DND-41 (cell line): ENCODE data around the gene PTGES2.

Experiments
- ATAC-seq: fragments of 200-7000 bp; cut with Tn5 transposase; 3 replicates; pipeline ENCODE4 v1.9.1; 2021; ENCODE audit warnings: low read depth; ENCODE audit not compliant: insufficient read depth
- DNase-seq: peaks from one replicate; pipeline ENCODE4 v3.0.0-alpha.2; 2020
- H2AFZ ChIP-seq: 2 replicates; pipeline ENCODE4 v1.6.0; 2012; ENCODE audit warnings: low read depth, low read length
- H3K27ac ChIP-seq: 2 replicates; pipeline ENCODE4 v1.5.1; 2012; ENCODE audit warnings: low read length, inconsistent platforms
- H3K27me3 ChIP-seq: fragments of 200-600 bp; sonication (generic); 2 replicates; pipeline ENCODE4 v1.6.0; 2012; ENCODE audit warnings: low read length, mild to moderate bottlenecking, inconsistent platforms; ENCODE audit not compliant: insufficient read depth, poor library complexity
- H3K36me3 ChIP-seq: 2 replicates; pipeline ENCODE4 v1.5.1; 2012; ENCODE audit warnings: low read length, inconsistent platforms; ENCODE audit not compliant: insufficient read depth
- H3K4me1 ChIP-seq: 2 replicates; pipeline ENCODE4 v1.5.1; 2012; ENCODE audit warnings: mild to moderate bottlenecking, low read length; ENCODE audit not compliant: insufficient read depth
- H3K4me2 ChIP-seq: 2 replicates; pipeline ENCODE4 v1.6.0; 2012; ENCODE audit warnings: mild to moderate bottlenecking, moderate library complexity, low read length, inconsistent platforms; ENCODE audit not compliant: insufficient read depth
- H3K4me3 ChIP-seq, 2 experiments: fragments of 200-600 bp in 1 of 2; shearing (Covaris generic) in 1 of 2; 2 replicates each; pipeline ENCODE4 v1.5.1; 2012 to 2016; ENCODE audit warnings: inconsistent platforms in 2 of 2, low read length in 2 of 2, mild to moderate bottlenecking in 2 of 2, low read depth in 1 of 2, moderate library complexity in 1 of 2
- H3K79me2 ChIP-seq: 2 replicates; pipeline ENCODE4 v1.6.0; 2012; ENCODE audit warnings: low read length, inconsistent platforms; ENCODE audit not compliant: insufficient read depth
- H3K9ac ChIP-seq: 2 replicates; pipeline ENCODE4 v1.6.0; 2012; ENCODE audit warnings: low read depth, mild to moderate bottlenecking, inconsistent platforms, low read length, moderate library complexity
- H3K9me3 ChIP-seq: 2 replicates; pipeline ENCODE4 v1.5.1; 2012; ENCODE audit warnings: low read length, moderate library complexity, mild to moderate bottlenecking, inconsistent platforms; ENCODE audit not compliant: insufficient read depth, severe bottlenecking
- H4K20me1 ChIP-seq: 2 replicates; pipeline ENCODE4 v1.6.0; 2012; ENCODE audit warnings: low read length; ENCODE audit not compliant: insufficient read depth
- EZH2 ChIP-seq: IDR thresholded peaks from 3 replicates; pipeline ENCODE4 v1.6.1; 2012; ENCODE audit warnings: borderline replicate concordance, low read depth, mild to moderate bottlenecking, moderate library complexity, low read length, inconsistent platforms; ENCODE audit not compliant: severe bottlenecking
- TF ChIP-seq, protein P1 (sequence below): IDR thresholded peaks from 2 replicates; pipeline ENCODE4 v1.5.1; 2012; ENCODE audit warnings: borderline replicate concordance, low read length, moderate library complexity, mild to moderate bottlenecking; ENCODE audit not compliant: poor library complexity, severe bottlenecking; ENCODE audit errors: extremely low read depth

Gene PTGES2

DNA sequence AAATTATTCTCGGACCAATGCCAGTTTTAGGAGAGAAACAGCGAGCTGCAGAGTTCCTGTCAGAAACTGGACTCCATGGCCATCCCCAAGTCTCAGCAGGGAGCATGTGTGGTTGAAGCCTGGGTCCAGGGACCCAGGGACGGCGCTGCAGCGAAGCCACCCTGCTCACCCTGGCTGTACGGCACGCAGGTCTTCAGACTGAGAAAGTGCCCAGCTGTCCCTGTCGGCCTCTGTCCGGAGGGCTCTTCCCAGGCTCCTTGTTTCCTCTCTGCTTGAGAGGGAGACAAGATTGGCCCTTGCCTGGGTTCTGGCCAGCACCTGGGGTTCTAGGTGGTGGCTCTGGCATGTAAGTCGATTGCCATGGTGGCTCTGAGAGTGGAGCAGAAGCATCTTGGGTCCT lies 26.9 kb downstream of the PTGES2 start:
- H3K27me3 ChIP-seq = no peaks in the 10 kb centered on the region
- peaks cover 12% of the 10 kb centered on the region for H4K20me1 ChIP-seq
- no peak overlapping the region for H3K9ac ChIP-seq
- DNase-seq = no peak
- no peak overlapping the region for H3K4me2 ChIP-seq
- H3K4me1 ChIP-seq = peaks cover 62% of the 10 kb centered on the region
- peak overlapping the region; percentile 62 for H3K27ac ChIP-seq
- no peak for ATAC-seq
- no peaks in the 10 kb centered on the region for H3K9me3 ChIP-seq
- no peak overlapping the region for H3K4me3 ChIP-seq
- TF ChIP-seq, protein P1, sequence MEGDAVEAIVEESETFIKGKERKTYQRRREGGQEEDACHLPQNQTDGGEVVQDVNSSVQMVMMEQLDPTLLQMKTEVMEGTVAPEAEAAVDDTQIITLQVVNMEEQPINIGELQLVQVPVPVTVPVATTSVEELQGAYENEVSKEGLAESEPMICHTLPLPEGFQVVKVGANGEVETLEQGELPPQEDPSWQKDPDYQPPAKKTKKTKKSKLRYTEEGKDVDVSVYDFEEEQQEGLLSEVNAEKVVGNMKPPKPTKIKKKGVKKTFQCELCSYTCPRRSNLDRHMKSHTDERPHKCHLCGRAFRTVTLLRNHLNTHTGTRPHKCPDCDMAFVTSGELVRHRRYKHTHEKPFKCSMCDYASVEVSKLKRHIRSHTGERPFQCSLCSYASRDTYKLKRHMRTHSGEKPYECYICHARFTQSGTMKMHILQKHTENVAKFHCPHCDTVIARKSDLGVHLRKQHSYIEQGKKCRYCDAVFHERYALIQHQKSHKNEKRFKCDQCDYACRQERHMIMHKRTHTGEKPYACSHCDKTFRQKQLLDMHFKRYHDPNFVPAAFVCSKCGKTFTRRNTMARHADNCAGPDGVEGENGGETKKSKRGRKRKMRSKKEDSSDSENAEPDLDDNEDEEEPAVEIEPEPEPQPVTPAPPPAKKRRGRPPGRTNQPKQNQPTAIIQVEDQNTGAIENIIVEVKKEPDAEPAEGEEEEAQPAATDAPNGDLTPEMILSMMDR = no peak
- no peak for TF ChIP-seq EZH2
- peaks cover 50% of the 10 kb centered on the region for H3K79me2 ChIP-seq
- H3K36me3 ChIP-seq = peaks cover 41% of the 10 kb centered on the region
- H2AFZ ChIP-seq = no peak overlapping the region

DNA sequence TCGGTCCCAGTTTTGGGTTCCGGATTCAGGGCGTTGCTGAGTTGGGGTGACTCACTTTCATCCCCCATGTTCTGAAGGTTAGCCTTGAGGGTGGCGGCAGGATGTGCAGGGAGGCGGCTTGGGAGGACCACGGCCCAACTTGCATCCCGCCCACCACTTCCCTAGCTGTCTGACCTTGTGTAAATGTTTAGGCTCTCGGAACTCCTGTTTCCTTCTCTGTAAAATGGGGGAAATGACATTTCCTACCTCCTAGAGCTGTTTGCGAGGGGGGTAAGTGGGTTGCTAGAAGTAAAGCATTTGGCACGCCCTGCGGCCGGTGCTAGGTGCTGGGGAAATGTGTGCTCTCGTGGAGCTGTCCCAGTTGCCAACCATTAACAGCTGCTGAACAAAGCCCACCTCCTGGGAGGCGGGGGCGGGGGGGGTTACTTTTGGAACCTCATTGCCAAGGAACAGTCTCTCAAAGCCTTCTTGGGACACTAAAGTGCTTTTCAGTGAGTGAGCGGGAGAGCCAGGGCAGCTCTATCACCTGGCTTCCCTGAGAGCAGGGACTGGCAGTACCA lies 27.5 kb downstream of the PTGES2 start:
- Histone ChIP-seq H3K4me3 (no peak overlapping the region), H3K27me3 (no peaks in the 10 kb centered on the region), H3K9me3 (no peaks in the 10 kb centered on the region), H3K9ac (no peak overlapping the region), H3K4me1 (peaks cover 67% of the 10 kb centered on the region), H4K20me1 (peaks cover 12% of the 10 kb centered on the region), H2AFZ (no peak overlapping the region), H3K27ac (peak overlapping the region; percentile 62), H3K36me3 (peaks cover 39% of the 10 kb centered on the region), H3K79me2 (peaks cover 56% of the 10 kb centered on the region), H3K4me2 (no peak overlapping the region)
- TF ChIP-seq, protein P1 = no peak
- no peak for TF ChIP-seq EZH2
- DNase-seq = no peak
- ATAC-seq = no peak

DNA sequence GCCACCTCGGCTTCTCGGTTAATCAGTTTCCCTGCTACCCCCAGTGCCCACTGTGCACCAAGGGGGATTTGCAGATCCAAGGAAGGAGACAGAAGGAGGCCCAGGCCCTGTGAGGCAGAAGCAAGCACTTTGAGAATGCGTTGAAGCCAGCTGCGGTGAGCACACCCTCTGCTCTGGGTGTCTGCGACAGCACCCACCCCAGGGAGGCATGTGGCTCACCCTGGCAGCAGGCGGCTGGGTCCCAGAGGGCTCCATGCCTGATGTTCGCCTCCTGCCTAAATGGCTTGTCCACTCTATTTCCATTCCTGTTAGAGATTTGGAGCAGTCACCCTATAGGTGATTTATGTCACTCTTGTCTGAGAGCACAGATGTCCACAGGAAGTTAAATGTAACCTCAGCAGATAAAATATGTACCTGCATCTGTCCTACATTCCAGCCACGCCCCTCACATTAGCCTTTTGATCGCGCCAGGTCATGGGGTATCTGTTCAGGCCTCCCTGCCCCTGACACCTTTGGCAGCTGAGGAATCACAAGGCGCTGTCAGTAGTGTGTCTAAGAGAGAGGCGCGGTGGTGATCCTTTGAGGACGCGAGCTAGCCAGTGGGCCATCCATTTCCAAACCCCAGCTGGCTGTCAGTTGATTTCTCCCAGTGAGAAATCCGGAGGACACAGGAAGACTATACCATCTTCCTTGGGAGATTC lies 28.1 kb downstream of the PTGES2 start:
- H3K4me3 ChIP-seq = no peak overlapping the region
- H3K9ac ChIP-seq = peak overlapping the region; percentile 2; the same call in 1 of the 2 replicates
- ATAC-seq = no peak
- H3K4me1 ChIP-seq = peaks cover 70% of the 10 kb centered on the region
- H3K9me3 ChIP-seq = no peaks in the 10 kb centered on the region
- H3K36me3 ChIP-seq = peaks cover 45% of the 10 kb centered on the region
- H3K27ac ChIP-seq = peak overlapping the region; percentile 62
- no peaks in the 10 kb centered on the region for H3K27me3 ChIP-seq
- TF ChIP-seq, protein P1 = no peak
- no peak for TF ChIP-seq EZH2
- peaks cover 16% of the 10 kb centered on the region for H4K20me1 ChIP-seq
- H3K4me2 ChIP-seq = no peak overlapping the region
- H3K79me2 ChIP-seq = peaks cover 62% of the 10 kb centered on the region
- H2AFZ ChIP-seq = no peak overlapping the region
- DNase-seq = peak; percentile 32
